K562 (cell line): Measurements from ENCODE around the gene TTC9C. TPM values are rescaled to one million over a fixed set of nuclear protein-coding genes. Genes with fewer than 3 reads are reported as not detected.

Experiments
- ARNT ChIP-seq, 2 experiments: fragments of 450-650 bp; IDR thresholded peaks; 2 replicates each; pipeline ENCODE4 v1.6.1; 2016; ENCODE audit warnings: mild to moderate bottlenecking in 1 of 2
- BRF1 ChIP-seq: IDR thresholded peaks from 3 replicates; pipeline ENCODE4 v1.6.1; 2011; ENCODE audit warnings: borderline replicate concordance, mild to moderate bottlenecking; ENCODE audit not compliant: insufficient read length; ENCODE audit errors: extremely low read depth
- DDX20 ChIP-seq: fragments of 450-650 bp; IDR thresholded peaks from 2 replicates; pipeline ENCODE4 v1.6.1; 2016; ENCODE audit warnings: missing genetic modification characterization, low read depth, mild to moderate bottlenecking, missing compliant biosample characterization, moderate library complexity
- GTF2F1 ChIP-seq: IDR thresholded peaks from 2 replicates; pipeline ENCODE4 v1.6.1; 2011; ENCODE audit warnings: low read depth, low read length, improper control_type of control experiment
- HDGF ChIP-seq: fragments of 450-650 bp; IDR thresholded peaks from 2 replicates; pipeline ENCODE4 v1.6.1; 2016
- HNRNPLL ChIP-seq: fragments of 200-400 bp; formaldehyde crosslinking; IDR thresholded peaks from 2 replicates; pipeline ENCODE4 v1.6.1; 2017; ENCODE audit warnings: low read length, low read depth, mild to moderate bottlenecking; ENCODE audit not compliant: poor library complexity, severe bottlenecking
- POLR2AphosphoS2 ChIP-seq: IDR thresholded peaks from 2 replicates; pipeline ENCODE4 v1.6.1; 2012; ENCODE audit warnings: low read length, improper control_type of control experiment
- POLR3A ChIP-seq: IDR thresholded peaks from 2 replicates; pipeline ENCODE4 v1.6.1; 2011; ENCODE audit warnings: borderline replicate concordance, mild to moderate bottlenecking, moderate library complexity; ENCODE audit not compliant: insufficient read length, insufficient read depth; ENCODE audit errors: extremely low read depth
- RAD21 ChIP-seq, 2 experiments: fragments of 250-450 bp in 1 of 2; fragments of 450-650 bp in 1 of 2; sonication (Bioruptor Pico) in 1 of 2; formaldehyde crosslinking in 1 of 2; IDR thresholded peaks in 1 of 2; conservative IDR thresholded peaks in 1 of 2; 2 replicates each; pipeline versions ENCODE4 v1.4.0 to v1.8.0; 2020 to 2022; ENCODE audit warnings: mild to moderate bottlenecking in 2 of 2, moderate library complexity in 1 of 2
- RBM14 ChIP-seq: fragments of 200-400 bp; formaldehyde crosslinking; IDR thresholded peaks from 2 replicates; pipeline ENCODE4 v1.6.1; 2018; ENCODE audit warnings: low read depth, mild to moderate bottlenecking, low read length, moderate library complexity, borderline replicate concordance; ENCODE audit not compliant: insufficient read depth
- RBM34 ChIP-seq: fragments of 200-400 bp; formaldehyde crosslinking; IDR thresholded peaks from 2 replicates; pipeline ENCODE4 v1.6.1; 2018; ENCODE audit warnings: low read length, borderline replicate concordance; ENCODE audit not compliant: insufficient read depth
- SMARCA5 ChIP-seq: fragments of 450-650 bp; IDR thresholded peaks from 2 replicates; pipeline ENCODE4 v1.6.1; 2016
- SUPT5H ChIP-seq: fragments of 450-650 bp; IDR thresholded peaks from 2 replicates; pipeline ENCODE4 v1.6.1; 2016
- TFAM ChIP-seq: fragments of 250-450 bp; sonication (Bioruptor Pico); conservative IDR thresholded peaks from 2 replicates; pipeline ENCODE4 v1.5.0; 2021; ENCODE audit warnings: mild to moderate bottlenecking, moderate library complexity
- ZBTB17 ChIP-seq: fragments of 450-650 bp; formaldehyde crosslinking; IDR thresholded peaks from 2 replicates; pipeline ENCODE4 v1.4.0; 2020; ENCODE audit warnings: mild to moderate bottlenecking
- ZBTB8A ChIP-seq: fragments of 450-650 bp; IDR thresholded peaks from 2 replicates; pipeline ENCODE4 v1.6.1; 2018; ENCODE audit warnings: mild to moderate bottlenecking, moderate library complexity; ENCODE audit not compliant: partially characterized antibody
- ZNF316 ChIP-seq: fragments of 450-650 bp; IDR thresholded peaks from 2 replicates; pipeline ENCODE4 v1.6.1; 2016
- ZNF561 ChIP-seq: fragments of 450-650 bp; formaldehyde crosslinking; conservative IDR thresholded peaks from 2 replicates; pipeline ENCODE4 v1.4.0; 2020; ENCODE audit warnings: mild to moderate bottlenecking, moderate library complexity
- polyA plus RNA-seq, 8 experiments: library from polyadenylated mRNA; depleted of rRNA in 4 of 8; stranded (reverse) in 5 of 8; unstranded in 3 of 8; fragments of >200 nt; fragmentation: Nextera tagmentation in 2 of 8; fragmentation: Illumina TruSeq in 1 of 8; extraction: Ambion mirVana in 2 of 8; extraction: Trizol in 1 of 8; gene quantifications; 2 replicates each; pipeline versions ENCODE4 v1.2.1 to v1.2.3, GENCODE V29; 2011 to 2014; ENCODE audit warnings: inconsistent platforms in 1 of 8, missing spikeins in 1 of 8
- total RNA-seq, 7 experiments: library from RNA; depleted of rRNA in 6 of 7; stranded (reverse); fragments of >200 nt in 6 of 7; fragmentation: Illumina TruSeq in 2 of 7; extraction: Trizol in 2 of 7; gene quantifications; 2 replicates each; pipeline versions ENCODE4 v1.2.1 to v1.2.3, GENCODE V29; 2011 to 2021; ENCODE audit warnings: low replicate concordance in 1 of 7
- TF ChIP-seq, protein P1 (sequence below): fragments of 450-650 bp; formaldehyde crosslinking; IDR thresholded peaks from 2 replicates; pipeline ENCODE4 v1.4.0; 2020; ENCODE audit warnings: mild to moderate bottlenecking, moderate library complexity
- TF ChIP-seq, protein P2 (sequence below): fragments of 200-800 bp; sonication (Bioruptor generic); IDR thresholded peaks from 2 replicates; pipeline ENCODE4 v1.6.1; 2017; ENCODE audit warnings: missing genetic modification characterization, missing compliant biosample characterization
- TF ChIP-seq, protein P3 (sequence below), 2 experiments: fragments of 200-800 bp in 1 of 2; sonication (Bioruptor generic) in 1 of 2; sonication (generic) in 1 of 2; formaldehyde crosslinking in 1 of 2; IDR thresholded peaks in 1 of 2; conservative IDR thresholded peaks in 1 of 2; 2 replicates each; pipeline versions ENCODE4 v1.5.0 to v1.6.1; 2016 to 2020; ENCODE audit warnings: missing compliant biosample characterization in 1 of 2, missing genetic modification characterization in 1 of 2, missing genetic modification reagents in 1 of 2
- TF ChIP-seq, protein P4 (sequence below), 2 experiments: fragments of 450-650 bp; IDR thresholded peaks; 2 replicates each; pipeline ENCODE4 v1.6.1; 2016

The TTC9C gene
- total and polyA plus RNA-seq, 9 of the 15 experiments (the other 6 are each of a cell fraction or from before 2014, with no cell fraction given): 32.8 to 59.0 (median 37.1) TPM

DNA sequence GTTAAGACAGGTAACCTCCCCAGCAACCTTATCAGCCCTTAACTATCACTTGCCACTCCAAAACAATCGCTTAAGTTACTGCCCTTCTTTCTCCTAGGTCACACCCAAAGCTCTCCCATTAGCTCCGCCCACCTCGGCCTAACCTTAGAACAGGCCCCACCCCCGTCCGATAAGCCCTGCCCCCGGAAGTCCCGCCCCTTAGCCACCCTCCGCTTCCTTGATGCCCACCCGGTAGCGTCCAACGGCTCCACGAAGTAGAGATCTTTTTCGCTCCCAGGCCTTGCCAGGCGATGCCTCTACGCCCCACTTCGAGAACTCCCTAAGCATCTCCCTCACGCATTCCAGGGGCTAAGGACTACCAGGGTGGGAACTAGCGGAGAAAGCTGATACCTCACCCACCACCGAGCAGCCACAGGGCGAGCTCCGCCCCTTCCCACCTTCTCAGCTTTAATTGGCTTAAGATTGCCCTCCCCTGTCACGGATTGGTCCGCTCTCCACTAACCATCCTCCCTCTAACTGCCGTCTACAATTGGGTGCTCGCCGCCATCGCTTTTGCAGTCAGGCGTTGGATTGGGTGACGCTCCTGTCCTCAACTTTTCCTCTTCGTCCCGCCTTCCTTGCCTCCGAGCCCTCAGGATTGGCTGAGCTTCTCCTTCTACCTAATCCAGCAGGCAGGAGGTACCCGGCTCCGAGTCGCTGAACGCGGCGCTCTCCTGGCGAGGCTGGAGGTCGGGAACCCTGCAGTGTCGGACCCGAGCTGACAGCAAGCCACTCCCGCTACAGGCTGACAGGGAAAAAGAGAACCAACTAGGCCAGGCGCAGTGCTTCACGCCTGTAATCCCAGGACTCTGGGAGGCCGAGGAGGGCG lies 25.7 kb downstream of the TTC9C start, which contains the start of gene ZBTB3 (continued):
- TF ChIP-seq, protein P1, sequence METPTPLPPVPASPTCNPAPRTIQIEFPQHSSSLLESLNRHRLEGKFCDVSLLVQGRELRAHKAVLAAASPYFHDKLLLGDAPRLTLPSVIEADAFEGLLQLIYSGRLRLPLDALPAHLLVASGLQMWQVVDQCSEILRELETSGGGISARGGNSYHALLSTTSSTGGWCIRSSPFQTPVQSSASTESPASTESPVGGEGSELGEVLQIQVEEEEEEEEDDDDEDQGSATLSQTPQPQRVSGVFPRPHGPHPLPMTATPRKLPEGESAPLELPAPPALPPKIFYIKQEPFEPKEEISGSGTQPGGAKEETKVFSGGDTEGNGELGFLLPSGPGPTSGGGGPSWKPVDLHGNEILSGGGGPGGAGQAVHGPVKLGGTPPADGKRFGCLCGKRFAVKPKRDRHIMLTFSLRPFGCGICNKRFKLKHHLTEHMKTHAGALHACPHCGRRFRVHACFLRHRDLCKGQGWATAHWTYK: 0 out of 2 replicates have a peak, but pooled peaks have one; percentile 39
- TF ChIP-seq POLR2AphosphoS2 (peak; percentile 61; the same call in 1 of the 2 replicates), ZNF316 (0 out of 2 replicates have a peak, but pooled peaks have one; percentile 7), ZBTB17 (CRISPR knock-in tag) (no peak), RAD21 (CRISPR knock-in tag; conservative IDR thresholded peaks at IDR 0.05 in 1 of 2, IDR thresholded peaks at IDR 0.05 in 1 of 2) (no peak), RBM34 (no peak), DDX20 (tag) (no peak), HNRNPLL (no peak), ZBTB8A (no peak), SMARCA5 (no peak), BRF1 (no peak), ARNT (IDR thresholded peaks at IDR 0.05) (no peak), POLR3A (no peak), TFAM (CRISPR knock-in tag) (no peak), SUPT5H (peak; percentile 99), HDGF (no peak; the same call in 1 of the 2 replicates), RBM14 (no peak), GTF2F1 (0 out of 2 replicates have a peak, but pooled peaks have one; percentile 41), ZNF561 (CRISPR knock-in tag) (no peak)
- TF ChIP-seq, protein P2, sequence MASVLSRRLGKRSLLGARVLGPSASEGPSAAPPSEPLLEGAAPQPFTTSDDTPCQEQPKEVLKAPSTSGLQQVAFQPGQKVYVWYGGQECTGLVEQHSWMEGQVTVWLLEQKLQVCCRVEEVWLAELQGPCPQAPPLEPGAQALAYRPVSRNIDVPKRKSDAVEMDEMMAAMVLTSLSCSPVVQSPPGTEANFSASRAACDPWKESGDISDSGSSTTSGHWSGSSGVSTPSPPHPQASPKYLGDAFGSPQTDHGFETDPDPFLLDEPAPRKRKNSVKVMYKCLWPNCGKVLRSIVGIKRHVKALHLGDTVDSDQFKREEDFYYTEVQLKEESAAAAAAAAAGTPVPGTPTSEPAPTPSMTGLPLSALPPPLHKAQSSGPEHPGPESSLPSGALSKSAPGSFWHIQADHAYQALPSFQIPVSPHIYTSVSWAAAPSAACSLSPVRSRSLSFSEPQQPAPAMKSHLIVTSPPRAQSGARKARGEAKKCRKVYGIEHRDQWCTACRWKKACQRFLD (CRISPR knock-in tag): no peak
- TF ChIP-seq, protein P3, sequence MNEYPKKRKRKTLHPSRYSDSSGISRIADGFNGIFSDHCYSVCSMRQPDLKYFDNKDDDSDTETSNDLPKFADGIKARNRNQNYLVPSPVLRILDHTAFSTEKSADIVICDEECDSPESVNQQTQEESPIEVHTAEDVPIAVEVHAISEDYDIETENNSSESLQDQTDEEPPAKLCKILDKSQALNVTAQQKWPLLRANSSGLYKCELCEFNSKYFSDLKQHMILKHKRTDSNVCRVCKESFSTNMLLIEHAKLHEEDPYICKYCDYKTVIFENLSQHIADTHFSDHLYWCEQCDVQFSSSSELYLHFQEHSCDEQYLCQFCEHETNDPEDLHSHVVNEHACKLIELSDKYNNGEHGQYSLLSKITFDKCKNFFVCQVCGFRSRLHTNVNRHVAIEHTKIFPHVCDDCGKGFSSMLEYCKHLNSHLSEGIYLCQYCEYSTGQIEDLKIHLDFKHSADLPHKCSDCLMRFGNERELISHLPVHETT (CRISPR knock-in tag; conservative IDR thresholded peaks at IDR 0.05 in 1 of 2, IDR thresholded peaks at IDR 0.05 in 1 of 2): no peak
- TF ChIP-seq, protein P4, sequence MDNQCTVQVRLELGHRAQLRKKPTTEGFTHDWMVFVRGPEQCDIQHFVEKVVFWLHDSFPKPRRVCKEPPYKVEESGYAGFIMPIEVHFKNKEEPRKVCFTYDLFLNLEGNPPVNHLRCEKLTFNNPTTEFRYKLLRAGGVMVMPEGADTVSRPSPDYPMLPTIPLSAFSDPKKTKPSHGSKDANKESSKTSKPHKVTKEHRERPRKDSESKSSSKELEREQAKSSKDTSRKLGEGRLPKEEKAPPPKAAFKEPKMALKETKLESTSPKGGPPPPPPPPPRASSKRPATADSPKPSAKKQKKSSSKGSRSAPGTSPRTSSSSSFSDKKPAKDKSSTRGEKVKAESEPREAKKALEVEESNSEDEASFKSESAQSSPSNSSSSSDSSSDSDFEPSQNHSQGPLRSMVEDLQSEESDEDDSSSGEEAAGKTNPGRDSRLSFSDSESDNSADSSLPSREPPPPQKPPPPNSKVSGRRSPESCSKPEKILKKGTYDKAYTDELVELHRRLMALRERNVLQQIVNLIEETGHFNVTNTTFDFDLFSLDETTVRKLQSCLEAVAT (IDR thresholded peaks at IDR 0.05): peak in 1 of 2 experiments; percentile 96; a peak in 2 of 4 replicates
